HG03521 (cell line): ENCODE results near the gene TPM4.
A peak's percentile ranks its signal among the peaks of the same experiment; 100 is the strongest.
"Not testable (repeated sequence)": the region's sequence is repeated elsewhere in the genome, so short reads cannot be mapped to it uniquely, and the experiment has no call there.

Experiments used
- ATAC-seq: cut with Tn5 transposase; IDR thresholded peaks from one replicate; pipeline ENCODE4 v1.9.1; 2021; ENCODE audit warnings: mild to moderate bottlenecking, moderate library complexity; ENCODE audit not compliant: unreplicated experiment

Gene TPM4

DNA sequence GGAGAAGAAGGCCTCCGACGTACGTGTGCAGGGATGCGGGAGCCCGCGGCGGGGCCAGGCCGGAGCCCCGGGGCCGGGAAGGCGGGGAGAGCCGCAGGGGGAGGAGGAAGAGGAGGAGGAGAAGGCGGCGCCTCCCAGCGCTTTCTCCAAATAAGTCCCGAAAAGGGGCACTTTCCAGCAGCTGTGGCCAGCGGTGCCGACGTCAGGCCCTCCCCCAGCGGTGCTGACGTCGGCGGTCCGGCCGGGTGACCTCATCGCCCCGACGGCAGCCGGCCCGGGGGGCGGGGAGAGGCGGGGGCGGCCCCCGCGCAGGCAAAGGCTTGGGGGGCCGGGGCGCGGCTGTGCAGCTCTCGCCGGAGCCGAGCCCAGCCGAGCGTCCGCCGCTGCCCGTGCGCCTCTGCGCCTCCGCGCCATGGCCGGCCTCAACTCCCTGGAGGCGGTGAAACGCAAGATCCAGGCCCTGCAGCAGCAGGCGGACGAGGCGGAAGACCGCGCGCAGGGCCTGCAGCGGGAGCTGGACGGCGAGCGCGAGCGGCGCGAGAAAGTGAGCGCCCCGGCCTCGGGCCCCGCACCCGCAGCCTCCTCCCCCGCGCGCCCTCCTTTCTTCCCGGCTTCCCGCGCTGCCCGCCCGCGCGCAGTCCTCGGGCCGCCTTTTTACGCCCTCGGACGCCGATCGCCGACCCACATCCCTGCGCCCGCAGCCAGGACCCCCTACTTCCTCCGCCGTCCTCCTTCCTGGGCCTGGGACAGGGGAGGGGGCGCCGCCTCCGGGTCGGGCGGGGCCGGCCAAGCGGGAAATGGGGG, at the start of gene TPM4:
Gene TPM4, plus strand, starts transcription at position 342 of the 804 bp plus-strand sequence. Its CDS starts 71 bp downstream, at position 413.
- peak; percentile 51 for ATAC-seq

DNA sequence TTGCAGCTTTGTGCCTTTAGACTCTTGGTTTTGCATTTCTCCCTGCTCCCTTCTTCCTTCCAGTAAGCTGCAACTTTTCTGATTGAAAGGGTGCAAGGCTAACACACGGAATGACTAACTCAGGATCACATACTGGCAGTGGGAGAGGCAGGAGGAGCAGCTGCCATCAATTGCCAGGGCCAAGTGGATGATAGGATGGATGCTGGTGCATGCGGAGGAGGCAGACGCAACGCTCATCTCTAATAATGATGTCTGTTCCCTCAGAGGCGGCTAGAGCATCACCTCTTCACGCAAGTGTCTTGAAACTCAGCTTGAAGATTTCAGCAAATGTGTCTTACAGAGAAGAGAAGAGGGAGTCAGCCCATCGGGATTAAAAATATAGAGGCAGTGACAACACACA, 49.5 kb upstream of the TPM4 start:
- ATAC-seq = no peak

DNA sequence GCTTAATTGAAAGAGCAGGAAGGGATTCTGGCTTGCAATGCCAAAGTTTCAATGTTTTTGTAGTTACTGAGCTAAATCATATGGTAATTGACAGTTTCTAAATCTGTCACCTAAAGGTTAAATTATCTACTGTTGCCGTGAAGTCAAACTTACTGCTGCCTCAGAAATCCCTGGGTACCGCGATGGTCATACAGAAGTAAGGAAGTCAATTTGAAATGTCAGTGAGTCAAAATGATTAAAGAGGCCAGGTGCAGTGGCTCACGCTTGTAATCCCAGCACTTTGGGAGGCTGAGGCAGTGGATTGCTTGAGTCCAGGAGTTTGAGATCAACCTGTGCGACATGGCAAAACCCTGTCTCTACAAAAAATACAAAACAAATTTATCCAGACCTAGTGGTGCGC, 48.8 kb upstream of the TPM4 start:
- no peak for ATAC-seq

DNA sequence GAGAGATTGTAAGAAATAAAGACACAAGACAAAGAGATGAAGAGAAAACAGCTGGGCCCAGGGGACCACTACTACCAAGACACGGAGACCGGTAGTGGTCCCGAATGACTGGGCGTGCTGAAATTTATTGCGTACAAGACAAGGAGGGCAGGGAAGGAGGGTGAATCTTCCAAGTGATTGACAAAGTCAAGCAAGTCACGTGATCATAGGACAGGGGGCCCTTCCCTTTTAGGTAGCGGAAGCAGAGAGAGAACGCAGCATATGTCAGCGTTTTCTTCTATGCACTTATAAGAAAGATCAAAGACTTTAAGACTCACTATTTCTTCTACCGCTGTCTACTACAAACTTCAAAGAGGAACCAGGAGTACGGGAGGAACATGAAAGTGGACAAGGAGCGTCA, 46.1 kb upstream of the TPM4 start:
- ATAC-seq = not testable (repeated sequence)

DNA sequence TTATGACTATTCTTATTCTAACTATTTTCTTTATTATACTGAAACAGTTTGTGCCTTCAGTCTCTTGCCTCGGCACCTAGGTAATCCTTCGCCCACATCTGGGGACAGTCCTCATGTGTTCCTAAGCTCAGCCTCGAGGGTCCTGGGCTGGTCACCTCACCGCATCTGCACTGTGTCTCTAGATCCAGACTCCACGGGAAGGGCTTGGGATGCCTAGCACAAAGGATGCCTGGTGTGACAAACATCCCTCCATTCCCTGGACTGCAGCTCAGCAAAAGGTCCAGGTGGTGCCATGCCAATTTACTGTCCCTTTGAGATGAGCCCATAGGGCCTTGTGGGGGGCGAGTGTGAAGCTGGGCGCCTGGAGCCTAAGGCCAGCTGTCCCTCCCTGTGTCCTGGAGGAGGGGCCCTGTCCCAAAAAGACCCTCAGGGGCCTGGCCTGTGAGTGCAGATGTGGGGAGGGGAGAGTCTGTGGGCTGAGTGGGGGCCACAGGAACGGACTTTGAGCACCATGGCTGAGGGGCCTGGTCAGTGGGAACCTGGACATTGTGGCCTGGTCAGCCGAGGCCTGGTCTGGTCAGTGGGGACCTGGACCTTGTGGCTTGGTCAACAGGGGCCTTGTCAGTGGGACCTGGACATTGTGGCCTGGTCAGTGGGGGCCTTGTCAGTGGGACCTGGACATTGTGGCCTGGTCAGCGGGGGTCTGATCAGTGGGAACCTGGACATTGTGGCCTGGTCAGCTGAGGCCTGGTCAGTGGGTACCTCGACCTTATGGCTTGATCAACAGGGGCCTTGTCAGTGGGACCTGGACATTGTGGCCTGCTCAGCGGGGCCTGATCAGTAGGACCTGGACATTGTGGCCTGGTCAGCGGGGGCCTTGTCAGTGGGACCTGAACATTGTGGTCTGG, 45.1 kb upstream of the TPM4 start:
- no peak for ATAC-seq

DNA sequence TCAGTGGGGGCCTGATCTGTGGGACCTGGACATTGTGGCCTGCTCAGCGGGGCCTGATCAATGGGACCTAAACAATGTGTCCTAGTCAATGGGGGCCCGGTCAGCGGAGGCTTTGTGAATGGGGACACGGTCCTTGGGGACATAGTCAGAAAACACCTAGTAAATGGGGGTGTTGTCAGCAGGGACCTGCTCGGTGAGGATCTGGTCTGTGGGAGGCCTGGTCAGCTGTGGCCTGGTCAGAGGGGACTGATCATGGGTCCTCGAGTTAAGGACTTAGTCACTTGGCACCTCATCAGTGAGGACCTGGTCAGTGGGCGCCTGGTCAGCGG, 44.5 kb upstream of the TPM4 start:
- no peak for ATAC-seq

DNA sequence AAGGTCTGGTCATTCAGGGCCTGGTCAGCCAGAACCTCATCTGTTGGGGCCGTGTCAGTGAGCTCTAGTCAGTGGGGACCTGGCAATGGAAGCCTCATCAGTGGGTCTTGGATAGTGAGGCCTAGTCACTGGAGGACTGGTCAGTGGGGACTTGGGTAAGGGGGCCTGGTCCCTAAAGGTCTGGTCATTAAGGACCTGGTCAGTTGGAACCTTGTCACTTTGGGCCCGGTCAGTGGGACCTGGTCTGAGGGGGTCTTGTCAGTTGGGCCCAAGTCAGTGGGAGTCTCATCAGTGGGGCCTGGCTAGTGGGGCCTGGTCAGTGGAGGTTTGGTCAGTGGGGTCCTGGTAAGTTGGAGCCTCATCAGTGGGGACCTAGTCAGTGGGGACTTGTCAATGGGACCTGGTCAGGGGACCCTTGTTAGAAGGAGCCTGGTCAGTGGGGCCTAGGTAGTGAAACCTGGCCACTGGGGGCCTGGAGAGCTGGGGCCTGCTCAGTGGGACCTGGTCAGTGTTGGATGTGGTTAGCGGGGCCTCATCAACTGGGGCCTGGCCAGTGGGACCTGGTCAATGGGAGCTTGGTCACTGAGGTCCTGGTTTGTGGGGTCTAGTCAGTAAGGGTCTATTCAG, 43.7 kb upstream of the TPM4 start:
- ATAC-seq = no peak

DNA sequence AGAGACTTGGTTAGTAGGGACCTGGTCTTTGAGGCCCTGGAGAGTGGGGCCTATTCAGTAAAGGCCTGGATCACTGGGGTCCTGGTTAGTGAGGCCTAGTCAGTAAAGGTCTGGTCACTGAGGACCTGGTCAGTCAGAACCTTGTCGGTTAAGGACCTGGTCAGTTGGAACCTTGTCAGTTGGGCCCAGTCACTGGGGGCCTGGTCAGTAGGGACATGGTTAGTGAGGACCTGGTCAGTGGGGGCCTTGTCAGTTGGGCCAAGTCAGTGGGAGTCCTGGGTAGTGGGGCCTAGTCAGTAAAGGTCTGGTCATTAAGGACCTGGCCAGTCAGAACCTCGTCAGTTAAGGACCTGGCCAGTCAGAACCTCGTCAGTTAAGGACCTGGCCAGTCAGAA, 43.2 kb upstream of the TPM4 start:
- ATAC-seq = no peak

DNA sequence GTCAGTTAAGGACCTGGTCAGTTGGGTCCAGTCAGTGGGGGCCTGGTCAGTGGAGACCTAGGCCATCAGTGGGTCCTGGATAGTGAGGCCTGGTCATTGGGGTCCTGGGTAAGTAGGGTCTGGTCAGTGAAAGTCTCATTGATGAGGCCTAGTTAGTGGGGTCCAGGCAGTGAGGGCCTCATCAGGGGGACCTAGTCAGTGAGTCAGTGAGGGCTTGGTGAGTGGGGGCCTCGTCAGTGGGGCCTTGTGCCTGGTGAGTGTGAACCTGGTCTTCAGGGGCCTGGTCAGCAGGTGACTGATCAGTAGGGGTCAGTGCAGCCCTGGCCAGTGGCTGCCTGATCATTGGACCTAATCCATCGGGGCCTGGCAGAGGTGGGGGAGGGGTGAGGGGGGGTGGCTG, 42.6 kb upstream of the TPM4 start:
- ATAC-seq = no peak

DNA sequence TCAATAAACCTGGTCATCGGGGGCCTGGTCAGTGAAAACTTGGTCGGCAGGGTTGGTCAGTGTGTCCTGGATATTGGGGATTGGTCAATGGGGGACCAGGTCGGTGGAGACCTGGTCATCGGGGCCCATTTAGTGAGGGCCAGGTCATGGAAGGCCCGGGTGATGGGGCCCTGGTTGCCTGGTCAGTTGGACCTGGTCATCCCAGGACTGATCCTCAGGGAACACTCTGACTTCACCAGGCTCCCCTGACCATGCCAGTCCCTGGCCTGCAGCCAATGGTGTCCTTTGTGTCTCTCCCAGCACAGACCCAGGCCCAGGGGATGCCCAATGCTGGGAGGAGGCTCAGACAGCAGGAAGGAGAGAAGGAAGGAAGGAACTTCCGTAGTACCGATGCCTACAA, 42.1 kb upstream of the TPM4 start:
- no peak for ATAC-seq

DNA sequence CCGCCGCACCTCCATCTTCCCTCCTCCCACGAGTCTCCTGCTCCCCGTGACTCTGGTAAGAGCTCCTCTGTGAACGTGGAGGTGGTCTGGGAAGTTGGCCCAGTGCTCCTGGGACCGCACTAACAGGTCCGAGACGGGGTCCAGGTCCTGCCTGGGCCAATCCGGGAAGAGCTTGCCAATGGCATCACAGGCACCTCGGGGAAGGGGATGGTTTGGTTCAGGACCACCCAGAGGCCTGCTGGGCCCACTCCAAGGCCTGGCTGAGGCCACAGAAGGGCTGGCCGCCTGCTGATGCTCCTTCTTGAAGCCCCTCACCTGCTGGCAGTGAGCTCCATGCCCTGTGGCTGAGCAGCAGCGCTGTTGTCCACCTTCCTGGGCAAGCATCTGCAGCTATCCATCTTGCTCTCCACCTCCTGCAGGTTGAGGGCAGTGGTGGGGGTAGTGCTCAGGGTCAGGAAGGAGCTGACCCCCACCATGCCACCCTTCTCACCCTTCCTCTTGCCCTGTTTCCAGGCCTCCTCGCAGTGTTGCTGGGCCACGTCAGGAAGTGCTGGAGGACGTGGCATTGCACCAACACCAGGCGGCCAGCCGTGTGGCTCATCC, 41.2 kb upstream of the TPM4 start:
- no peak for ATAC-seq

DNA sequence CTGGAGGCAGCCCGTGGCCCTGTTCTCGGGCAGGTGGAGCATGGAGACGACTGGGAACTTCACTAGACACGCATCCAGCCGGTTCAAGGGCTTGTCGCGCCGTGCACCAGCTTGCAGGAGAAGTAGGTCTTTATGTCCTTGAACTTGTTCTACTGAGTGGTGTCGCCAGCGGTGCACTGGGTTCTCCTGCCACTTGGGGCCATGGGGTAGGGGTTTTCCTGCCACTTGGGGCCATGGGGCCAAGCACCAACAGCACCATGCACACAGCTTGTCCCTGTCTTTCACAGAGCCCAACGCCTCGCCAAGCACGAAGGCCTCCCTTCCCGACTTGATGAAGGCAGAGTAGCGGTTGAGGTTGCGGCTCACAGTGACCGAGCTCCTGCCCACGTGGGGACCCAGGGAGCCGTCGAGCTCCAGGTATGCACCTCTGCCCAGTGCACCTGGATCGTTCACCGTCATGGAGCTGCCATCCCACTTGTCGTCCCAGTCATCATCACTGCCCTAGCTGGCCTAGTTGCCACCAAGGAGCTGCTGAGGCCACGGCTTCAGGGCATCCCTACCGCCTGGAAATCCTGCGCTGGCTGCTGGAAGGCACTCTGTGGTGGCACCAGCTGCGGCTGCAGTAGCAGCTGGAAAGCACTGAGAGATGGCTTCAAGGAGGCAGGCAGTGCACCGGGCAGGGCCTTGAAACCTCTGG, 40.5 kb upstream of the TPM4 start:
- ATAC-seq = no peak

DNA sequence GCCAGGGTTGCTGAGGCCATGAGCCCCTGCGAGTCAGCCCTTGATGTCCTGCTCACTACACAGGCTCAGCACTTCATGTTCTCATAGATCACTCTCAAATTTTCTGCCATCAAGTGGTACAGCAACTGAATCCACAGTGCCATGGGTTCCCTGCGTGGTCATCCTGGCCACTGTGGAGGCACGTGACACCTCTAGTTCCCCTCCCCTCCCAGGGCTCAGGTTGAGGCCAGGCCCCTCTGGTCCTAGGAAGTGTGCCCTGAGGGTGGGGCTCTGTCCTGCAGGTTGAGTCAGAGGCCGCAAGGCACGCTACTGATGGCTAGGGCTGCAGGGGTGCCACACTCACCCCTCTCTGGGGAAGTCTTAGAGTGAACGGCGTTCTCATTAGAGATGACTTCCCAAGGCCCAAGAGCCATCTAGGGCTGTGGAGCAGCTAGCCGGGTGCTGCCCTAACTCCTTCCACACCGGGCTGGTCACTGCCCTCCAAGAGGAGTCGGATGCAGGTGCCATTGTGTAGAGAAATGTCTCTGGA, 39.8 kb upstream of the TPM4 start:
- no peak for ATAC-seq

DNA sequence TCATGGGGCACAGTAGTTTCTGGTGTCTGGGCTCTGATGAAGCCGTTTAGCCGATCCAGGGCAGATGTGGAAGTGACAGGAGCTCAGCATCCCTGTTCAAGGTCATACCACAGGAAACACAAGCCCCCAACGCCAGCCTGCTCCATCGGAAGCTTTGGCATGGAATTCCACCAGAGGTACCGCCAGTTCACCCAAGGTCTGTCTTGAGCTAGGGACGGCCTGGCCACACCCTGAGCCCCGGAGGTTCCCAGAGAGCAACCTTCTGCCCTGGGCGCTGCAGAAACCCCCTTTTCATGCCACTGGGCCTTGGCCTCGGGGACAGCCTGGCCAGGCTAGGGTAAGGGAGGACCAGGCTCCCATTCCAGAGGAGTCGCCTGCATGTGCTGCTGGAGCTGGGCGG, 39.4 kb upstream of the TPM4 start:
- no peak for ATAC-seq

DNA sequence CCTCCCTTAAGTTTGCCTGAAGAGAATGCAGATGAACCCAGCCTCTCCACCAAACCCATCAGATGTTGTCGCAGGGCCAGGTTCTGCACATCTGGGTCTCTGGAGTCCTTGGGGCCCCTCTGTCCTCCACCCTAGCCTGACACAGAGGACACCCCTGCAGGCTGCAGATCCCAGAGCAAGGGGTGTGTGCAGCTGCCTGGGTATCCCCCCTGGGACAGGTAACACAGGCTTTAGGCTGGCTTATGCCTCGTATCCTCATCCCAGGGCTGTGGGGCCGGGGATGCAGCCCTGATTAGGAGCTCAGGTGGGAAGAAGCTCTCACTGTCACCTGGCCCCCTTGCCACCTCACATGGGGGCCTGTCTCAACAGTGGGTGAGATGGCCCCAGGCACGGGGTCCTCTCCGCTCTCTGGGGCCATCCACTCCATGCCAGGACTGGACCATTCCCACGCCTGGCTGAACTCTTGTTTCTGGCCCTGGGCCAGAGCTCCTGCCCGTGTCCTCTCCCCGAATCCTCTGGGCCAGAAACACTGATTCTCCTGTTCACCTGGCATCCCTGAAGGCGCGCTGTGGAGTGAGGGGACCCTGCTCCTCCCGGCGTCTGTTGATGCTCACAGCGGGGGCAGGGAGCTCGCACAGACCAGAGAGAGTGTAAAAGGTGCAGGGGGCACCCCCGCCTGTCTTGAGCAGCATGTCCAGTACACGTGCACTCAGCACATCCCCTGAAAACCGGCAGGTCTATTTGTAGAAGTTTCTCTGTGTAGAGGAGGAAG, 38.7 kb upstream of the TPM4 start:
- ATAC-seq = no peak

DNA sequence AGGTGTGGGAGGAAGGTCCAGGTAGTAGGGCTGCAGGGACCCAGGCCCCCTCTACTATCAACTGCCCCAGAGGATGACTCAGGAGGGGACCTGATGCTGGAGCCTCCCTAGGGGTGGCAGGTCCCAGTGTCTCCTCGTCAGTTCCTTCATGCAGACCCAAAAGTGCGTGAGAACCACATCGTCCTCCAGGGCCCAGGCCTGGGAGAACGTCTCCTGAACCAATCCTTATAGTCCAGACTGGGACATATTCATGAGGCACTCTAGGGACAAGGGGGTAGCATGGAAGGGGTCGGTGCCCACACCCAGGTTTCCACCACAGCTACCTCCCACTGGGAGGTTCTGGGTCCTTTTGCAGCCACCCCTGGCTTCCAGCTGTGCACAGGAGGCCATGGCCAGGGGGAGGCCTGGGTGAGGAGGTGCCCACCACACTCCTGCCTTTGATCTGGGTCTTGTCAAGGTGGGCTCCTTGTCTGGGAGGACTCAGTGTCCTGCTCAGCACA, 38.0 kb upstream of the TPM4 start:
- ATAC-seq = no peak

DNA sequence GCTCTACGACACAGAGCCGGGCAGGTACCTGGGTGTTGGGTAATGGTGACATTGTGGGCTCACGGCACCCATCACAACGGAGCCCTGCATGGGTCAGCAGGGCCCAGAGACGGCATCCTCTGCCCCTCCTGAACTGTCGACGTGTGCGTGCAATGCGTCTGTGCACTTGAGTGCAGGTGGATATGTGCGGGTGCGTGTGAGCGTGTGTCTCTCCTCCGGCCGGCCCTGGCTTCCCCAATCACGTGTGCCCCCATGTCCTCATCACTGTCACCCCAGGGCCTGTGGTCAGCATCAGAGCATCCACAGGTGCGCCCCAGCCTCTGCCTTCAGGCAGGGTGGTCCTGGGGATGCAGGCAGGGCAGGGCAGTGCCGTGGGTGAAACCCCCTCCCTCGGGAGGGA, 37.2 kb upstream of the TPM4 start:
- ATAC-seq = no peak

DNA sequence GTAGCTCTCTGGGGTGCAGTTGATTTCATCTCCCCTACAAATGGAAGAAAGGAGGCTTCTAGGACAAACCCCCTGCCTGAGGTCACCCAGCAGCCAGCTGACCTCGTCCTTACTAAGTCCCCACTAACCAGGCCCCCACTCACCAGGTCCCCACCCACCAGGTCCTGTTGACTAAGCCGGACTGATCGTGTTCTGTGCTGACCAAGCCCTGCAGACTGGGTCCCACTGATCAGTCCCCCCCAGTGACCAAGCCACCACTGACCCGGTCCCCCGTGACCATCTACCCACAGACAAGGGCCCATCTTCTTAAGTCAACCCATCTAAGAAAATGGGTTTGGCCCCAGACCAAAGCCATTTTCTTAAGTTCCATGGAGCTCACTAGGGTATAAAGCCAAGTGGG, 36.8 kb upstream of the TPM4 start:
- no peak for ATAC-seq

DNA sequence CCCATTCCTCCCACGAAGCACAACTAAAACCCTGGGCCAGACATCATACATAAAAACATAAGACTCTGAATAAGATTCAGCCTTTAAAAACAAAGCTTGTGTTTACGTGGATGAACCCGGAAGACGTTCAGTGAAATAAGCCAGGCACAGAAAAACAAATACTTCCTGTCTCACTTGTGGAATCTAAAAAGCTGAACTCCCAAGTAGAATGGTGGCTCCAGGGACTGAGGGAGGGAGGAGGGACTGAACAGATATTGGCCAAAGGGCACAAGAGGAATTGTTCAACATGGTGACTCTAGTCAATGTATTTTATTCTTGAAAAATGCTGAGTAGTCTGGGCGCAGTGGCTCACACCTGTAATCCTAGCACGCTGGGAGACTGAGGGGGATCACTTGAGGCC, 35.7 kb upstream of the TPM4 start:
- no peak for ATAC-seq
